GM21526 (cell line): Measurements from ENCODE around the gene STAMBP.
"Not testable (repeated sequence)": the region's sequence is repeated elsewhere in the genome, so short reads cannot be mapped to it uniquely, and the experiment has no call there.

Experiments
- ATAC-seq: cut with Tn5 transposase; IDR thresholded peaks from one replicate; pipeline ENCODE4 v1.9.1; 2021; ENCODE audit warnings: moderate library complexity; ENCODE audit not compliant: unreplicated experiment, low FRiP score

STAMBP gene

GRCh38 chr2:73828818-73829570, at the start of gene STAMBP:
TSS of gene STAMBP (plus strand) at chr2:73828961. CDS start at chr2:73830857, 1,896 bp downstream.
- ATAC-seq, result peak; percentile 77

- ATAC-seq, result peak; percentile 99
Measured at GRCh38 chr2:73779467-73780236, 49.1 kb upstream of the STAMBP start, which contains the start of gene DUSP11. TSS of gene DUSP11 (minus strand) at chr2:73780103. CDS start at chr2:73779974, 129 bp downstream.

GRCh38 chr2:73780237-73780582, 48.6 kb upstream of the STAMBP start:
- ATAC-seq, result no peak

GRCh38 chr2:73783402-73783801, 45.4 kb upstream of the STAMBP start:
- ATAC-seq, result not testable (repeated sequence)

- ATAC-seq, result not testable (repeated sequence)
Measured at GRCh38 chr2:73783883-73784282, 44.9 kb upstream of the STAMBP start, which contains the start of gene C2orf78. TSS of gene C2orf78 (plus strand) at chr2:73784183. CDS start at chr2:73784310, 127 bp downstream.

GRCh38 chr2:73811878-73812277, 16.9 kb upstream of the STAMBP start:
- ATAC-seq, result no peak

- ATAC-seq, result no peak
Measured at GRCh38 chr2:73812635-73813034, 16.1 kb upstream of the STAMBP start.

GRCh38 chr2:73818296-73818695, 10.5 kb upstream of the STAMBP start:
- no peak for ATAC-seq

GRCh38 chr2:73821227-73821626, 7.5 kb upstream of the STAMBP start:
- peak; percentile 67 for ATAC-seq

- ATAC-seq, result no peak
Measured at GRCh38 chr2:73821669-73822068, 7.1 kb upstream of the STAMBP start.

- no peak for ATAC-seq
Measured at GRCh38 chr2:73822276-73822675, 6.5 kb upstream of the STAMBP start.

- no peak for ATAC-seq
Measured at GRCh38 chr2:73822991-73823390, 5.8 kb upstream of the STAMBP start.

GRCh38 chr2:73823416-73823815, 5.3 kb upstream of the STAMBP start:
- ATAC-seq, result no peak

GRCh38 chr2:73823916-73824523, 4.7 kb upstream of the STAMBP start:
- ATAC-seq, result no peak

- ATAC-seq, result no peak
Measured at GRCh38 chr2:73825408-73825807, 3.4 kb upstream of the STAMBP start.

- ATAC-seq, result no peak
Measured at GRCh38 chr2:73827018-73827417, 1.7 kb upstream of the STAMBP start.

GRCh38 chr2:73827660-73828388, 937 bp upstream of the STAMBP start:
- ATAC-seq, result no peak

GRCh38 chr2:73828389-73828817, 358 bp upstream of the STAMBP start:
- no peak for ATAC-seq

- ATAC-seq, result no peak
Measured at GRCh38 chr2:73830871-73831401, 2.2 kb downstream of the STAMBP start.

GRCh38 chr2:73832930-73833329, 4.2 kb downstream of the STAMBP start:
- no peak for ATAC-seq
